Activated CD8-positive, alpha-beta memory T cell treated with anti-CD3 and anti-CD28 coated beads, Interleukin-2, amount 50 U/mL, for 24 hours (primary cell): ENCODE data around the gene ME3.
"Not testable (repeated sequence)": the region's sequence is repeated elsewhere in the genome, so short reads cannot be mapped to it uniquely, and the experiment has no call there.

Source experiments
- DNase-seq: peaks from one replicate; pipeline ENCODE4 v3.0.0-alpha.2; 2020; ENCODE audit errors: extremely low read depth

ME3 gene

DNA sequence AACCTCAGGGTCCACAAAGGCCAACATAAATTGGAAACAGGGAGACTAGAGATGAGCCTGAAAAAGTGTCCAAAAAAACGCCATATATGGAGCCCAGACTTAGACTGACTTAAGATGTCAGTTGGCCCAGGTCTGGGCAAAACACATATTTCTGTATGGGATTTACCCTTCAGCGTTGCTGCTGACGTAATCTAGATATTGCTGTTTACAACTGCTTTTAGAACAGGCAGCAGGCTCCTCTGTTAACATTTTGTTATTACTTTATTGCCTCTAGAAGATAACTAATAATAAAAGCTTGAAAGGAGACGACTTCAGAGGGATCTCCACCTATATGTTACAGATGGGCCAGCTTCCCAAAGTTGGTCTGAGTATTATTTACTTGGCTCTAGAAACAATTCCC is 8.7 kb downstream of the ME3 start:
- DNase-seq, result no peak

DNA sequence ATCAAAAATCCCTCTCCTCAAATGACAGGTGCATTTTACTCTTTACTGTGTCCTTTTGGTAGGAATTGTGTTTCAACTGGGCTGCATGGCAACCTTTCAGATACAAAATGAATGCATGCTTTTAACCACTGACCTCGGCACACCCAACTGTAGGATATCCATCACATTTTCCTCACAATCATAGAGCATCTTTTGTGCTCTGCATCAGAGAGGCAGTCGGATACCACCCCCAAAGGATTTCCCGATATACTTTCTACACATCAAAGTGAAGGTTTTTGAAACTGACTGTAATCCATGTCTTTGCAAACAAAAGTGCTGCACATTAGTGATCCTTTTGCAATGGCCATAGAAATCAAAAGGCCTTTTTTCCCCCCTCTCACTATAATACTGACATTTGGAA is 9.1 kb downstream of the ME3 start:
- DNase-seq, result no peak

DNA sequence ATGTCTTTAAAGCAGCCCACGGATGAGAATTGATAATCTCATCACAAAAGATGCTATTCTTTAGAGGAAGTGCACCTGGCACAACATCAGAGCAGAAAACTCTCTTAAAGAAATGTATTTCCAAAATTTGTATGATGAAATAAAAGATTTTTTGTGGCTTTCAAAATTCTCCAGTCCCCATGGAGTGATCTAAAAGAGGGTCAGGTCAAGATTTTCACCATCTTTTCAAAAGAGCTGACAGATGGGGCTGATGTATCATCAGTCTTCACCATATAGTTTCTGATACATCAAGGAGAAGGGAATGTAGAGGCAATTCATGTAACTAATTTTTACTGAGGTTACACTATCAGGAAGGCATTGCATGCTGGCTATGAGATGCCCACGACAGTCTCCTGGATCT is 11.7 kb downstream of the ME3 start:
- no peak for DNase-seq

DNA sequence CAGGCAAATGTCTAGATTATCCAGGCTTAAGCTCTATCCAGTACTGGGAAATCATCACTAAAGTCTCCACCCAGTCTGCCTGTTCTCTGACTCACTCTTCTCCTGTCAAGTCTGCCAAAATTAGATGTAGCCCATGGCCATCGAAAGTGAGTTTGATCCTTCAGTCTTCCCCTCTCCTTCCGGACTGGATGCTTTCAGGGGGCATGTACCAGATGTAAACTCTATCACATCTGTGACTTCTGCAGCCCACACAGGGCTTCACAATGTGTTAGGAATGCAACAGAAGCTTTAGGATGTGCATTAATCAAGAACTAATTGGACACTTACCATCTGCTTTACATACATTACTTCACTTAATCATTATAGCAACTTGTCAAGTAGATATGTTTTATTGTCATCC is 12.3 kb downstream of the ME3 start:
- DNase-seq, result no peak

DNA sequence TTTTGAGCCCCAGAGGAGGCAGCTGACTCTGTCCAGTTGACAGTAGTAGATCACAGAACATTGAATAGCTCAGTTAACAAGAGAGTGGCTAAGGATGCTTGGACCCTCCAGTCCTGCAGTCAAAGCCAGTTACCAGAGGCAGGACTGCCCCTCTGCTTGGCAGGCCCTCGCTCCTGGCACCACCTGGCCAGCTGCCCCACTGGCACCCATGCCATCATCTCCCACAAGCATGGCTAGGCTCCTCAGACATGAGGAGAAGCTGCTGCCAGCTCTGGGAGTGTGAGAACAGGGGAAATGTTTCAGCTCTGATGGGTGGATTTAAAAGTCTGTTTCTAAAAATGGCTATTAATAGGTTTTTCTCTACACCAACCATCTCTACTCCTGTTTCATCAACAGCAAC is 13.9 kb downstream of the ME3 start:
- DNase-seq, result no peak

DNA sequence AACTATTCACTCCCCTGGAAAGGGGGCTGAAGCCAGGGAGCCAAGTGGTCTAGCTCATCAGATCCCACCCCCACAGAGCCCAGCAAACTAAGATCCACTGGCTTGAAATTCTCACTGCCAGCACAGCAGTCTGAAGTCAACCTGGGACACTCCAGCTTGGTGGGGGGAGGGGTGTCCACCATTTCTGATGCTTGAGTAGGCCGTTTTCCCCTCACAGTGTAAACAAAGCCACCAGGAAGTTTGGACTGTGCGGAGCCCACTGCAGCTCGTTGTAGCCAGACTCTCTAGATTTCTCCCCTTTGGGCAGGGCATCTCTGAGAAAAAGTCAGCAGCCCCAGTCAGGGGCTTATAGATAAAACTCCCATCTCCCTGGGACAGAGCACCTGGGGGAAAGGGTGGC is 27.2 kb downstream of the ME3 start:
- not testable (repeated sequence) for DNase-seq

DNA sequence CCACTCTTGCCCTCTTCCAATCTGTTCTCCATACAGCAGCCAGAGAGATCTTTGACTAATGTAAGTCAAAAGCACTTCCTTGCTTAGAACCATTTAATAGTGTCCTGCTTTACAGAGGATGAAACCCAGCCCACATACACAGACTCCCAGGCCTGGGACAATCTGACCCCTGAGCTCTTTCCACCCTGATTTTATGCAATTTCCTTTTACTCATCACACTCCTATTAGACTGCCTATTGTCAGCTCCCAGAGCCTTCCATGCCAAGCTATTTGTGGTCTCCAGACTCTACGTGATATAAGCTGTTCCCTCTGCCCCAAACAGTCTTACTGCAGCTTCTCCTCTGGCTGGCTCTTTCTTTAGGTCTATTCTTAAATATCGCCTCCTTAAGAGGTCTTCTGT is 28.1 kb downstream of the ME3 start:
- DNase-seq, result no peak

DNA sequence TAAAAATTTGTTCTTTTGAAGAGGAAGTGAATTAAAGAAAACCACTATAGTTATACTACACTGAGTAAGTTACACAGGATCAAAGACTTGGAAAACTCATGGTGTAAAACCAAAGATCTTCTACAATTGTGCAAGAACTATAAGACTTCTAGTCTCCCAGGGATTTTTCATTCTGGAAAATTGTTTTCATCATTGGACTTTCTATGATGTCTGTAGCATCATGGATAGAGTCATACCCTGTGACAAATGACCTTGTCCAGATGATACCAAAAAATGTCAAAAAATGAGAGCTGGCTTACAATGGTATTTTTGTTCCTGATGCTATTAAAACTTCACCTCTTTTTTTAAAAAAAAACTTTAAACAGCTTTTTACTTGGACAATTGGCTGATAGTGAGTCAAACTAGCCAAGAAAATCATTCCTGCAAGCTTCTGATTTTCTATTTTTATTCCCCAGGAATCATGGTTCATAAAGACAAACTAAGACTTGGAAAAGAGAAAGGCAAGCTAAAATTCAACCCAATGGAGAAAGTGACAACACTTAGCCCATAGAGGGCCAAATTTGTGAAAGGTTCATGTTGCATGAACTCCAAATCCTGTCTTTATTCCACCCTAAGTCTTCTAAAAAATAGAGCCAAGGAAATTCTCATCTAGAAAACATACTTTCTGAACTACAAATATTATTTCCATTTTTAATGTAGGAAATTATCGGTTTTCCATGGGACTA is 30.7 kb downstream of the ME3 start:
- no peak for DNase-seq

DNA sequence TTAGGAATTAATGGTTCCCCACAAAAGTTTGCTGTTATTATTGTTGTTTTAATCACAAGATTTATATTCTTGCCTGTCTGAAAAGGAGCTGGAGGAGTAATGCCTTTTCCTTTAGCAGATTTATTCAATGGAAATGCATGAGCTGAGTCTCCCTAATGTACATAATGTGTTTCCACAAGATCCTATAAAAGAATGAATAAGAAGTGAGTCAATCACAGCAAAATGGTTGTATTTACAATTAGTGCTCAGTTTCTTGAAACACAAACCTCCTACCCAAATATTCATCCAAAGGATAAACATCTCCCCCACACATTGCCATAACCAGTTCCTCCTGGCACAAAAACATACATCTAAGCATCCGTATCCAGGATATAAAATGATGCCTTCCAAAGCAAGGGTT is 33.3 kb downstream of the ME3 start:
- no peak for DNase-seq

DNA sequence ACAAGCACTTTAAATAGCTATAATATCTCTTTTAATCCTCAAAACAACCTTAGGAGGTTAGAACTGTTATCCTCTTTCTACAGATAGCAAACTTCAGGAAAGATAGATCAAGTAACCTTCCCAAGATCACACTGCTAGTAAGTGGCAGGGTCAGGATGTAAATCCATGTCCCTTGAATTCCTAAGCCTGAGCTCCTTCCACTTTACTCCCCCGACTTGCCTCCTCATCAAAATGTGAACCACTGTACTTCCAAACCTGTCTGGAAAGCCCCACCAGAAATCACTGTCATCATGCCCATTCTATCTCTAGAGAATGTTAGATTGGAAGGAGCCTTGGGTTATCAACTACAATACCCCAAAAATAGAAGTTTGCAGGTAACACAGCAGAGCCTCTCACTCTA is 33.7 kb downstream of the ME3 start:
- no peak for DNase-seq

DNA sequence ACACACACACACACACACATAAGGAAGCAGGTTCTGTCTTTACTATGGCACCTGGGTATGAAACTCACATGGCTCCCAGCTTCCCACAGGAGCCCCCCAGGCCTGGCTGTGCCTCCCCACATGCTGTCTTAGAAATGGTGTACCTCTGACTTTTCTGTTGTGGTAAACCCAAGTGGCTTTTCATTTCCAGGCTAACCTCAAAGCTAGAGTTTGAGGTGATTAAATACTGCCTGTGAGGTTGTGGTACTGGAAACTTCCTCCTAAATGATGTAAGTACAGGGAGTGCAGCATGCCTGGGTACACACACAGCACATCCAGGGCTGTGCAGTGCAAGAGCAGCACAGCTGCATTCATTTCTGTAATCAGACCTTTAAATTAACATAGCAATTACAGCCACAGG is 34.4 kb downstream of the ME3 start:
- no peak for DNase-seq

DNA sequence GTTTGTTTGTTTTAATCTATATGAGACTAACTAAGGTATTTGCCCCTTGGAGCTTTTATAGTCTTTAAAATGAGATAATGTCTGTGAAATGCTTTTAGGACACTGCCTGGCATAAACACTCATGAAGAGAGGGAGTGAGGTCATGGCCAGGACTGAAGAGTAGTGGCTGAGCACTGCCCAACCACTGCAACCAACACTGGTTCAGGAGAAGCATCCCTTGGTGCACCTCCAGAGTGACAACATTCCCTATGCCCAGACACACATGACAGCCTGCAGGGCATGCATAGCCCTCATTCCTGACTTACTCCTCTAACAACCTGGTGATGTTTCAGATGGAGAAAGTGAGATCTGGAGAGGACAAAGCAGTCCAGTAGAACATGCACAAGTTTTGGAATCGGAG is 36.1 kb downstream of the ME3 start:
- no peak for DNase-seq

DNA sequence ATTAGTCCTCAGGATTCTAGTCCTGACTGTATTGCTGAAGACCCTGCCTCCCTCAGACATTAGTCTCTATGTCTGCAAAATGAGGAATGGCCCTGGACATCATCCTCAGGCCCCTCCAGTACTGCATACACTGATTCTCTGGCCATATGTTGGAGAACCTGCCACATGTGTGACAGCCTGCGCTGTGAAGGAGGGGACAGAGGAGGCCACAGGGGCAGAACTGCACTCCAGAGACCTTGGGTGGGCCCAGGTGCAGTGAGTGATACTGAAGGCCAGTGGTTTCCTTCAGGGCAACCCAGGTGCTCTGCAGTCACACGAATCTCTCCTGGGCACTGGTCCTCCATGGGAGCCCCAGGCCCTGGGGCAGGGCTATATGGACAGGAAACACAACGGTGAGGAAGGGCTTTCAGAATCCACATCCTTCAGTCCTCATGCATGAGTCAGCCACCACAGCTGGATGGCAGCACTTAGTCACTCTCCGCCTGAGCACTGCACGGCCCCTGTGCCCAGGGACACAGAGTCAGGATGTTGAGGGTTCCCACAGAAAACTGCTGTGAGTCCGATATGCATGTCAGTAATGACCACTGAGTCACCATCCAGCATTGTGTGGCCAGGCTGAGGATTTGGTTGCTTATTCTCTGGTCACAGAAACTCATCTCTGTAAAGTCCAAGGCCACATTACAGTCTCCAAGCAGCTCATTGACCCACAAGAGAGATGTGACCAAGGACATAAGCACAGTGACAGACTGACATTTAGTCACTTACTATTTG is 39.7 kb downstream of the ME3 start:
- DNase-seq, result no peak

DNA sequence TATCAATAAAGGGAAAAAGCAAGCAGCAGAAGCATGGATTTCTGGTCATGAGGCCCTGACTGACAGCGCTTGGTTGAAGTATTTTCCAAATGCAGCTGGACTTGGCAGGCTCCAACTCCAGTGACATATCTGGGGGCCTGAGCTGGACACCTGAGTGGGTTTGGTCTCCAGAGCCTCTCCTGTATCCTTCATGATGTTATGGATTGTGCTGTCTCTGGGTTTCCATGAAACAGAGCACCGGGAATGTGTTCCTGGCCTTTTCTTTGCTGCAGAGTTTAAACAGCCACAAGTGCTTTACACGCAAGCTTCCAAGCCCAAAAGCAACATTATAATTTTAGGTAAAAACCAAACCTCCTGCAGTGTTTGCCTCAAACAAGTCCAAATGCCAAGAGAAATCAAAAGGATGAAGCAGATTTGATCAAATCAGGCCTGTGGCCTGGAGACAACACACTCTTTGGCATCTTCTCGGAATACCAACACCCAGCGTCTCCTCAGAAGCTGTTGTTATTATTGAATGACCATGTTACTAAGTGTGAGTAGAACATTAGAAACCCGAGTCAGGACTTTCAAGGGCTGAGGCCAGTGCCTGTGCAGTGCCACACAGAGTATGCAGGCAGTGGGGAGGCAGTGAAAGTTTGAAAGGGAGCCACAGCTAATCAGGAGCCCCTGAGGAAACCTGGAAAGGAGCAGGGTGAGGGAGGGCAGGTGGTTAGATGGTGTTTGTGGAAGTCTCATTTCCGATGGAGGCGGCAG is 42.0 kb downstream of the ME3 start:
- DNase-seq, result no peak

DNA sequence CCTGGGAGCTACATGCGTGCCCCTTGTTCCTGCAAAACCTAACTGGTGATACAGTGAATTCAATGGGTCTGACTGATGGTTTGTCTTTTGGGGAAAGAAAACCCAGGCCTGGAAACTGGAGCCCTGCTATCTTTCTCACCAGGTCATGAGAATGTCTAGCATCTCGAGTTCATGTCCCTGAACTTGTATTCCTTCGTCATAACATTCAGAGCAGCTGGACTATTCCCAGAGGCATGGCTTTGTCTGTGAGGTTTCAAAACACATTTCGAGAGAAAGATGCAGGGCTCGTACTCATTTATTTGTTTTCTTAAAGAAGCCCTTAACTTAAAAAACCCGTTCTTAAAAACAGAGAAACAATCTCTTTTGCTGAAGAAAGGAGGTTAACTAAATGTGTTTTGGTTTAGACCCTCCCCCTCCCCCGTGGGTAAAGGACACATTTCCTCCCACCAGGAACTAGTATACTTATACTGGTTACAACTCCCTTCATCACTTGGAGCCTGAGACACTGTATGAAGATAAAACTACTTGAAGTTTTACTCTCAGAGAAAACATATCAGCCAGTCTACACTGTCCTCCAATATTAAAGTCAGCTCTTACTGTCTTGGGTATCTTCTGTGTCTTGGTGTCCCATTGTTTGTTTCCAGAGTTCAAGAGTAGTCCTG is 43.2 kb downstream of the ME3 start:
- DNase-seq, result no peak

DNA sequence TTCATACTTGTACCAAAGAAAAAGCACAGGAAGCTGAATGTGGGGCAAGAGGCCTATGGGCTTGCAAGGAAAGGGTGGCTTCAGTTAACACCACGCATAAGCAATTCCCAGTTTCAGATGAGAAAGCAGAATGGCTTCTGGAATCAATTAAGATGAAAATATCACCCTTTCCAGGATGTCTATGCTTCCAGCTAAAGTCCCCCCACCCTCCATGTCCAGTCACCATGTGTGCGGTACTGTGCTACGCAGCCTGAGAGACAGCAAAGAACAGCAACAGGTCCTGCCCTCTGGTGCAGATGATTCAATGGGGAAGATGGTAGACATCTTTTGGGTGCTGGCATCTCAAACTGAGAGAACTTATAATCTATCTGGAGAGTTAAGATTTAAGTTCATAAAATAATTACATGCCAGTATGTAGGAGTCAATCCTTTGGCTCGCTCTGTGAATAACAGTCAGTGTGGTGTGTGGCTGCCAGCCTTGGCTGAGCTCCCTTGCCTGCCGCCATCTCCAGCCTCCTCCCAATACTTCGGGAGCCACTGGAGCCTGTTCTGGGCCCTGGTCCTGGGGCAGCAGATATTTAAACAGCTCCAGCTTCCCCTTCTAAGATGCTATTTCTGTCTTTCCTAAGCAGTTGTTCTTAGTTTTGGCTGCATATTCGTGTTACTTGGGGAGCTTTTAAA is 44.5 kb downstream of the ME3 start:
- DNase-seq, result no peak

DNA sequence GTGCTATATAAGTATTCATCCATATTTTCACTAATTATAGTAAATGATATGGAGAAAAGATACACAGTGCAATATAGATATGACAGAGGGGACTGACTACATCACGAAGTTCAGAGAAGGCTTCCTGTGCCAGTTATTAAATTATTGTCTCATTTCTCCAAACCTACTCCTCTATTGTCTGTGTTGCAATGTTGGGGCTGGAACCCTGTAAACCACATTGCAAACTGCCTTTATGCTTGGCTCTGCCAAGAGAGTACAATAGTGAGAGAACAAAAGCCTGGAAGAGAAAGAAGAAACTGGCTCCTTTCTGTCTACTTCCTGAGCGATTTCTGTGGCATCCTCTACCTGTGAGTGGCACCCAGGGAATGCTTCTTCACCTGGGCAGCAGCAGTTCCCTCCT is 46.4 kb downstream of the ME3 start:
- DNase-seq, result no peak

DNA sequence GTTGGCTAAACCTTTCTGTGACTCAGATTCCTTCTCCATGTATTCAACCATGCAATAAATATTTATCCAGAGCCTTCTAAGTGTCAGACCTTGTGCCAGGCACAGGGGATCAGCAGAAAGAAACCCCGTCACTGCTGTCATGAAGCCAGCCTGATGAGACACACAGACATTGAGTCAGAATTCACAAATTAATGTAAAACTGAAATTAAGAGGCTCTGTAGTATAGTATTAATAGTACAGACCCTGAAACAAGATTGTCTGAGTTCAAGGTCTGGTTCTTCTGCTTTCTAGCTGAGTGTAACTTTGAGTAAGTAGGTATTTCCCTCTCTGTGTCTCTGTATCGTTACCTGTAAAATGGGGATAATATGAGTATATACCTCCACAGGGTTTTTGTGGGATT is 46.9 kb downstream of the ME3 start:
- DNase-seq, result no peak

DNA sequence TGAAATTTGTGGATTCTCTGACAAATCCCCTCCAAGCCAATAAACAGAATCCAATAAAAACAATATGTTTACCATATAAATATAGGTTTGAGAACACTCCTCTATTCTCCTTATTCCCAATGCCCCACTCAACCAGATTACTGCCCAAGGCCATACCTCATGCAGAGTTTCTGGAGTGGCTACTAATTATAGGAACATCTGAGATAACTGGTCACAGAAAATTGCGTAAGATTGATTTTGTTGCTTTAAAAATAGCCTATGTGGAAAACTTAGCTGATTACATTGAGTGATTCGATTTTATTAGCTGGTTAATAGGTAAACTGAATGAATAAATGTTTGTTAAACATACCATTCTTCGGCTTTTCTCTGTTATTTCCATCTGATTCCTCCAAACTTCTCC is 48.0 kb downstream of the ME3 start:
- DNase-seq, result no peak

DNA sequence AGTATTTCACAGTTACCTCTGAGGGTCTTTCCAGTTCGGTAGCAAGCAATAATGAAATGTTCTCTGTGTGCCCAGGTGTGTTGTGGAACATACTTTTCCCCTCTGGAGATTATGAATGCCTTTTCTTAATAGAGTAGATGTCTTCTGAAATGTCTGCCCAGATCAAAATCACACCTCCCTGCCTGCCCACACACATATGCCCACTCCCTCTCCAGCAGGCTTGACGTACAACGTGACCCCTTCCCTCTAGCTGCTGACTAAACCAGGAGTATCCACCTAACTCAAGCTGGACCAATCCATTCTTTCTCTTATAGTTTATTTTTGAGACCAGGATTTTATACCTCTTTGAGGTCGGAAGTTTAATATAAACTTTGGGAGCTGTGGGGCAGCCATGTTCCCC is 48.7 kb downstream of the ME3 start:
- no peak for DNase-seq

DNA sequence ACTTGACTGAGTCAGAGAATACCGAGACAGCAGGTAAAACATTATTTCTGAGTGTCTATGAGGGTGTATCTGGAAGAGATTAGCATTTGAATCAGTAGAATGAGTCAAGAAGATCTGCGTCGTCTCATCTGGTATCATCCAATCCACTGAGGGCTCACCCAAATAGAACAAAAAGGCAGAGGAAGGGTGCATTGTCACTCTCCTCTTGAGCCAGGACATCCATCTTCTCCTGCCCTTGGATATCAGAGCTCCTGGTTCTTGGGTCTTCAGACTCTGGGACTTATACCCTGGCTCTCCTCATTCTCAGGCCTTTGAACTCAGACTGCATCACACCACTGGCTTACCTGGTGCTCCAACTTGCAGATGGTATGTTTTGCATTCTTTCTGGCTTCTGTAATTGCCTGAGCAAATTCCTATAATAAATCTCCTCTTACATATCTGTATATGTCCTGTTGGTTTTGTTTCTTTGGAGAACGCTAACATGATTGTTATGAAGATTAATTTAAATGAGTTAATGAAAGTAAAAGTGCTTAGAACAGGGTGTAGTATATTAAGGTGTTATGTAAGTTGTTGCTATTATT is 49.3 kb downstream of the ME3 start:
- DNase-seq, result no peak
